Measurements from ENCODE around the gene SMYD5. TPM values are rescaled to one million over a fixed set of nuclear protein-coding genes. Genes with fewer than 3 reads are reported as not detected.

SMYD5 gene
- total RNA-seq, 2 donors from 2014 or later: 10.1 to 19.4 TPM

GRCh38 chr2:73255007-73255644, 41.1 kb downstream of the SMYD5 start:
- Histone ChIP-seq H3K27me3 (no peaks in the 10 kb centered on the region), H3K4me3 (no peak overlapping the region), H3K36me3 (replicated peaks in 1 of 2; ENCODE audit: insufficient read depth in 1 of 2, low read depth in 2 of 2) (peaks cover 0 to 10% of the 10 kb centered on the region in 2 donors), H3K4me1 (peaks cover 10% of the 10 kb centered on the region), H3K27ac (no peak overlapping the region), H3K9me3 (no peaks in the 10 kb centered on the region)
- intact Hi-C loops (cut with DNase I): no loop called here
- no peak for ATAC-seq
- TF ChIP-seq POLR2A (IDR thresholded peaks at IDR 0.05) (no peak), CTCF (IDR thresholded peaks at IDR 0.05) (no peak)
- DNase-seq: no peak
- WGBS, 2 donors: 53 to 54% methylated on average over 4 of the region's 4 CpGs

- Histone ChIP-seq H3K4me3 (no peak overlapping the region), H3K9me3 (no peaks in the 10 kb centered on the region), H3K4me1 (peaks cover 1% of the 10 kb centered on the region), H3K36me3 (replicated peaks in 1 of 2; ENCODE audit: insufficient read depth in 1 of 2, low read depth in 2 of 2) (peaks cover 0 to 5% of the 10 kb centered on the region in 2 donors), H3K27me3 (no peaks in the 10 kb centered on the region), H3K27ac (no peak overlapping the region)
- TF ChIP-seq POLR2A (IDR thresholded peaks at IDR 0.05) (no peak), CTCF (IDR thresholded peaks at IDR 0.05) (no peak)
- WGBS, 2 donors: 67 to 69% methylated on average over 5 of the region's 5 CpGs
- intact Hi-C loops (cut with DNase I): no loop called here
- ATAC-seq: no peak
- DNase-seq: no peak
Observed at GRCh38 chr2:73255907-73256617, 42.0 kb downstream of the SMYD5 start.

GRCh38 chr2:73256618-73256922, 42.5 kb downstream of the SMYD5 start:
- no peaks in the 10 kb centered on the region for H3K27me3 ChIP-seq
- H3K27ac ChIP-seq: no peak overlapping the region
- H3K36me3 ChIP-seq (replicated peaks in 1 of 2; ENCODE audit: insufficient read depth in 1 of 2, low read depth in 2 of 2): peaks cover 0 to 5% of the 10 kb centered on the region in 2 donors
- no peak for DNase-seq
- intact Hi-C loops (cut with DNase I): no loop called here
- H3K9me3 ChIP-seq: no peaks in the 10 kb centered on the region
- no peak for TF ChIP-seq CTCF (IDR thresholded peaks at IDR 0.05)
- TF ChIP-seq POLR2A (IDR thresholded peaks at IDR 0.05): no peak
- WGBS, 2 donors: 20 to 31% methylated on average over 1 of the region's 1 CpG
- H3K4me3 ChIP-seq: no peak overlapping the region
- H3K4me1 ChIP-seq: no peaks in the 10 kb centered on the region
- no peak for ATAC-seq

GRCh38 chr2:73257021-73257420, 43.0 kb downstream of the SMYD5 start:
- no peak overlapping the region for H3K4me3 ChIP-seq
- H3K27ac ChIP-seq: no peak overlapping the region
- no peaks in the 10 kb centered on the region for H3K27me3 ChIP-seq
- DNase-seq (no peak), ATAC-seq (no peak)
- H3K9me3 ChIP-seq: no peaks in the 10 kb centered on the region
- 96 to 97% methylated on average over 2 of the region's 2 CpGs for WGBS, 2 donors
- H3K36me3 ChIP-seq (replicated peaks in 1 of 2; ENCODE audit: insufficient read depth in 1 of 2, low read depth in 2 of 2): peaks cover 0 to 5% of the 10 kb centered on the region in 2 donors
- intact Hi-C loops (cut with DNase I): no loop called here
- no peak for TF ChIP-seq CTCF (IDR thresholded peaks at IDR 0.05)
- TF ChIP-seq POLR2A (IDR thresholded peaks at IDR 0.05): no peak
- no peaks in the 10 kb centered on the region for H3K4me1 ChIP-seq
